GM19463 (cell line): ENCODE data around the gene POLR2H.
A peak's percentile ranks its signal among the peaks of the same experiment; 100 is the strongest.

Experiments
- ATAC-seq: cut with Tn5 transposase; IDR thresholded peaks from one replicate; pipeline ENCODE4 v1.9.1; 2021; ENCODE audit warnings: mild to moderate bottlenecking, moderate library complexity; ENCODE audit not compliant: unreplicated experiment

POLR2H gene

GRCh38 chr3:184352149-184352785 is 9.2 kb upstream of the POLR2H start:
- no peak for ATAC-seq

GRCh38 chr3:184352897-184353545 is 8.5 kb upstream of the POLR2H start:
- no peak for ATAC-seq

DNA sequence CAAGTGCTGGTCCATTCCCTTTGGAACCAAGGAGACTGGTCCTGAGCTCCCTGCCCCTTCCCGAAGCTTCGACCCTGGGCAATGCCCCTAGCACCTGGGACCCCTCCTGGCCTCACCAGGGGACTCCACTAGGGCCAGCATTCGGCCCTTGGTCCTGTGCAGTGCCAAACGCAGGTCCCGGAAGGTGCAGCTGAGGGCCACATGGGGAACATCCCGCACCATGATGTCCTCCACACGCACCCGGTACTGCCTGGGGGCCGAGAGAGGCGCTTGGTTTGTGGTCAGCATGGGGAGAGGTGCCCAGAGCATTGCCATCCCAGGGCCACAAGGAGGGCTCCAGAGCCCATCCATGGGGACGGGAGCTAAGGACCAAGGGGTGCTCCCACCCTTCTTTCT is 8.0 kb upstream of the POLR2H start:
- ATAC-seq = no peak

GRCh38 chr3:184354121-184354728 is 7.3 kb upstream of the POLR2H start:
- ATAC-seq = no peak

DNA sequence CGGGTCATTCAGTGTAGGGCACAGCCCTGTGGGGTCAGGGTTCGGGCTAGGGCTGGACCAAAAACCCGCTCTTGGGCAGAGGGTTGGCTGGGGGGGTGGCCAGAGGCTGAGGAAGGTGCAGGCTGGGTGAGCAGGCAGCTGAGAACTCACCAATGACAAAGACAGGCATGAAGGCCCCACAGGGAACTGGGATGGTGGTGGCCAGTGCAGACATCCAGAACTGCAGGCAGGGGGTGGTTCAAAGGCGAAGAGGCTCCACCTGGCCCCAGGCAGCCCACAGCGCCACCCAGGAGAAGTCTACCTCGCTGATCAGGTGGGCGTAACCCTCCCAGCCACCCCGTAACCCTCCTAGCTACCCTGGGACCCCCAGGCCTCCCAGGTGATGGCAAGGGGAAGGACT is 6.8 kb upstream of the POLR2H start:
- no peak for ATAC-seq

DNA sequence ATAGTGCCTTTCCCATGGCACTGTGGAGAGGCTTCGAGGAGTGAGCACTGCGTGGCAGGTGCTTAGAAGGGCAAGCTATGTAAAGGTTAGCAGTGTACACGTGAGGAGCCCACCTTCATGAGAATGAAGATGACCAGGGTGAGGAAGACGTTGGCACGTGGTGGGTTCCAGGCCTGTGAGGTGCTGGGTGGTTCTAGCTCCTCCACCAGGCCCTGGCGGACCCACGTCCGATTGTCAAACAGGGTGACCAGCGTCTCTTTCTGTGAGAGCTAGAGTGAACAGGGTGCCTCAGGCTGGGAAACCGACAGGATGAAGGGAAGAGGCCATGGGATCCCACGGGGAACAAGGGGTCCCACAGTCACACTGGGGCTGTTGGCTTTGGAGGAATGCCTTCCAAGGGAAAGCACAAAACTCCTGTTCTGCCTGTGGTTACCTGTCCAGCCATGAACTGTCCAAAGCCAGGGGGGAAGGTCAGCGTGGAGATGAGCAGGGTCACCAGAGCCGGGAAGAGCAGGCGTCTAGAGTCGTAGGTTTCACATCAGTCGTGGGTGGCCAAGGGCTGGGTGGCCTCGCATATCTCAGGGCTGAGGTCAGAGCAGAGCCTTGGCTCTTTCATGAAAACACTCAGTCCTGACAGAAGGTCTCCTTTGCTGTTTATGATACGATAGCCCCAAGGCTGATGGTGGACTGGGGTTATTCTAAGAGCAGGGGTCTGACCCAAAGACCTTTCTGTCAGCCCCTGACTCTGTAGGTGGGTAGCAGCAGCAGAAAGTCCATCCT is 6.1 kb upstream of the POLR2H start:
- ATAC-seq = no peak

GRCh38 chr3:184357248-184358123 is 4.0 kb upstream of the POLR2H start:
- ATAC-seq = no peak

- no peak for ATAC-seq
These were observed 3.3 kb upstream of the POLR2H start for GRCh38 chr3:184358124-184358767.

DNA sequence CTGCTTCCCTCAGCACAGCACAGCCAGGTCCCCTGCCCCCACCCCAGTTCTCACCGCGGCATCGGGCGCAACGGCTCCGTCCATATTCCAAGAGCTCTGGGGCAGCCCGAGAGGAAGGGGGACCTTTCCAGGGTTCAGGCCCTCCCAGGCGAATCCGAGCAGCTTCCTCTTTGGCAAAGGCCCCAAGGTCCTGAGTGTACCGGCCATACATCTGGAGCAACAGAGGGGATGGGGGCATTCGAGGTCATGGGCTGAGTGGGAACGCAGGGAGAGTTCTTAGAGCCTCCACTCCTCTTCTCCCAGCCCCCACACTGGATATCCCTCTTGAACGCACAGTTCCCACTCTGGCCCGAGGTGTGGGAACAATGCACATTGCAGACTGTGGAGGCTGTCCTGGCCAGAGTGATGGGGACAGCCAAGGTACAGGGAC is 2.6 kb upstream of the POLR2H start:
- no peak for ATAC-seq

DNA sequence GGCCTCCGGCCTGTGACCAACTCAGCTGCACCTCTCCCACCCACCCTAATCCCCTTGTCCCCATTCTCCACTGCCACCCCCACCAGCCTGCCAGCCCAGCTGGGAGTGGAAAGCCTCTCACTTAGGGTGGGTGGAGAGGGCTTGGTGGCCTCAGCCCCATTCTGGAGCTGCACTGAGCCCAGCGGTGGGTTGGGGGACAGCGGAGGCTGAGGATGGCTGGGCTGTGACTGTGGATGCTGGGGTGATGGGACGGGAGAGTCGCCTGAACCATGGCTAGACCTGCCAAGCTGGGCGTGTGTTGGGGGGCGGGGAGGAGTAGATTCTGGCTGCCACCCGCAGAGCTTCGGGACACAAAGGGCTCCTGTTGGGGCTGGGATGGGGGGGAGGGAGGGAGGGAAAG is 1.9 kb upstream of the POLR2H start:
- ATAC-seq = no peak

- no peak for ATAC-seq
These were observed 1.2 kb upstream of the POLR2H start for GRCh38 chr3:184360070-184360928.

DNA sequence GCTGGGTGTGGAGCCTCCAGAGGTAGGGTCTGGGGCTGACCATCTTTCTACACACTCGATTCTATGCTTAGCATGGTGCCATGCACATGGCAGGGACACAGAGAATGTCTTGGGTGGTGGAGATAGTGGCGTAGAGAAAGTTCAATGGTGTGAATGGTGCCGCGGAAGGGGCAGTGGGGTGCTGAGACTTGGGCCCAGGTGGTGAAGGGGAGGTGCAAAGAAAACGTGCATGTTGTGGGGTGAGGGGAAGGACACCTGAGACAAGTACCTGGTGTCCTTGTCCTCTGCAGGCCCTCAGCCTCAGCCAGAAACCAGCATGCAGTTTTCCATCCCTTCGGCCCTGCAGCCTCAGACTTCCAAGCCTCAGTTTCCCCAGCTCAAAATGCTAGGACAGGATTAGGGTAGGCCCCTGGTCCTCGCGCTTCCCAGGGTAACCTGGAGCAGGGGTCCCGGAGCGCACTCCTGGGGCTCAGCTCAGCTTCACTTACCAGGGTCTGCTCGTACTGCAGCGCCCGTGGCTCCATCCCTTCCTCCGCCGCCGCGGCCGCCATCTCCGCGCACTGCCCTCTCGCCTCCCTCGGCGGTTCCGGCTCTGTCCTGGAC is 480 bp upstream of the POLR2H start:
- peak; percentile 3 for ATAC-seq

- ATAC-seq = no peak
These were observed 590 bp downstream of the POLR2H start for GRCh38 chr3:184361932-184362667.

GRCh38 chr3:184362668-184363546 is 1.4 kb downstream of the POLR2H start:
- peak; percentile 78 for ATAC-seq

DNA sequence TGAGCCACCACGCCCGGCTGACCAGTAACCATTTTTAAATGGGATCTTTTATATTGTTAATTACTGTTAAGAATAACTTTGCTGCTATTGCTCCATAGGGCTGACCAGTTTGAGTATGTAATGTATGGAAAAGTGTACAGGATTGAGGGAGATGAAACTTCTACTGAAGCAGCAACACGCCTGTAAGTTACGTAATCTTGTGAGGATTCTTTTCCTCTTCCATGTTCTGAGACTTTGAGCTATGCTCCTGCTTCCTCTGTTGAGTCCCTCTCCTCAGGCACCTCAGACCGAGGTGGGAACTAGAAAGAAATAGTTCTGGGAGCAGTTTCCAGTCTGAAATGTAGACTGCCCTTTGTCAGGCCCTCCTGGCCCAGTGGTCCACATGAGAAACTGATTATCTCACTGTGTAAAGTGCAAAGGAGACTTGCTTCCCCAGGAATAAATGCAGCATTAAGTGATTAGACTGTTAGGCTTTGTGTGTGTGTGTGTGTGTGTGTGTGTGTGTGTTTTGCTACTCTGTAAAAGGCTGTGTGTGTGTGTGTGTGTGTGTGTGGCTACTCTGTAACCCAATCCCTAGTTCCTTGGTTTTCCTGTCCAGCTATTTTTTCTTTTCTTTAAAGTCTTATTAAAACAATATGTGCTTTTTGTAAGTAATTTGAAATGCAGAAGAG is 5.2 kb downstream of the POLR2H start:
- ATAC-seq = no peak

DNA sequence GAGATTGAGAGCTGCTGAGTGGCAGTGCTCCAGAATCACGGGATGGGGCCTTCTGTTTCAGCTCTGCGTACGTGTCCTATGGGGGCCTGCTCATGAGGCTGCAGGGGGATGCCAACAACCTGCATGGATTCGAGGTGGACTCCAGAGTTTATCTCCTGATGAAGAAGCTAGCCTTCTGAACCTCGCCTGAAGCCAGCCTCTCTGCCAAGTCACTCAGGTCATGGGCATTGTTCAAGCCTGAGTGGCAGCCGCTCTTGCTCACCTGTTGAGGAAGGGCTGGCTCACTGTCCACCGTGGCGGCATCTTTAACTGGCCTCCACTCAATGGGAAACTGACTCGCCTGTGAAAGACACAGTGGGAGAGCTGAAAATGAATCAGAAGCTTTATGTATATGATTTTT is 6.6 kb downstream of the POLR2H start:
- no peak for ATAC-seq
